8988T (cell line): Measurements from ENCODE around the gene SDCBP2.

ENCODE experiments used
- DNase-seq: peaks from one replicate; pipeline ENCODE4 v3.0.0; 2011

SDCBP2 gene

GRCh38 chr20:1327827-1328679, 886 bp downstream of the SDCBP2 start:
- DNase-seq = no peak

- DNase-seq = no peak
Observed at GRCh38 chr20:1327241-1327653, 1.7 kb downstream of the SDCBP2 start.

DNA sequence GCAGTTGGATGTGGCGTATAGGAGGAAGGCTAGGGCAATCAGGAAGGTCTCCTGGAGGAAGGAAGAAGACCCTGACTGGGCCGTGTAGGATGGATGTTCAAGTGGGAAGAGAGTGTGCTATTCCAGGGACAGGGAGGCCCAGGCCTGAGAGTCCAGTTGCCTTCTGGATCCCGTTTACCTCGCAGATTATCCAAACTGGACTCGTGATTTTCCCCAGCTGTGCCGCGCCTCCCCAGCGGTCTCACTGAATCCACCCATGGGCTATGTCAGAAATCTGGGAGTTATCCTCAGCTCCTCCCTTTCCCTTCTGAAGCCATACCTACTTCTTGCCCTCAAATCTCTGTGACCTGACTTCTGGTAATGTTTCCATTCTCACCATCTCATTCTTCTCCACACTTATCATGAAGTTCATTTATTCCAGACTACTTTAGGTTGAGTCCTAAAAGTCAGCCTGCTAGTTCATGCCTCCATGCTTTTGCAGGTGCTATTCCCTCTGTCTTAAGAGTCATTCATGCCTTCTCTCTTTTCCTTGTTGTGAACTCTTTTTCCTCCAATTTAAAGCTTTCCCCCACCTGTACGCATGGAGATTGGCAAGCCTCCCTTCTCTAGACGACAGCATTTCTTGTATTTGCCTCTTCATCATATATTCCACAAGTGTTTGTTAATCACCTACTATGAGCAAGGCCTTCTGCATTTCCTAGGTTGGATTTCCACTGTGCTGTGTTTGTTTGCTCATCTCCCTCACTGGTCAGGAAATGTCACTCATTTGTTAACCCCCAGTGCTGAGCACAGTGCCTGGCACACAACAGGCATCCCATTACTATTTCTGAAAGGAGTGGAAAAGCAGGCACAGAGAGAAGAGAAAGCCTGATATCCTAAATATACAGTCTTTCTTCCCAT, 2.7 kb downstream of the SDCBP2 start:
- no peak for DNase-seq

- DNase-seq = peak; percentile 98
Observed at GRCh38 chr20:1325173-1326030, 3.5 kb downstream of the SDCBP2 start.

GRCh38 chr20:1324598-1325172, 4.3 kb downstream of the SDCBP2 start:
- DNase-seq = no peak

DNA sequence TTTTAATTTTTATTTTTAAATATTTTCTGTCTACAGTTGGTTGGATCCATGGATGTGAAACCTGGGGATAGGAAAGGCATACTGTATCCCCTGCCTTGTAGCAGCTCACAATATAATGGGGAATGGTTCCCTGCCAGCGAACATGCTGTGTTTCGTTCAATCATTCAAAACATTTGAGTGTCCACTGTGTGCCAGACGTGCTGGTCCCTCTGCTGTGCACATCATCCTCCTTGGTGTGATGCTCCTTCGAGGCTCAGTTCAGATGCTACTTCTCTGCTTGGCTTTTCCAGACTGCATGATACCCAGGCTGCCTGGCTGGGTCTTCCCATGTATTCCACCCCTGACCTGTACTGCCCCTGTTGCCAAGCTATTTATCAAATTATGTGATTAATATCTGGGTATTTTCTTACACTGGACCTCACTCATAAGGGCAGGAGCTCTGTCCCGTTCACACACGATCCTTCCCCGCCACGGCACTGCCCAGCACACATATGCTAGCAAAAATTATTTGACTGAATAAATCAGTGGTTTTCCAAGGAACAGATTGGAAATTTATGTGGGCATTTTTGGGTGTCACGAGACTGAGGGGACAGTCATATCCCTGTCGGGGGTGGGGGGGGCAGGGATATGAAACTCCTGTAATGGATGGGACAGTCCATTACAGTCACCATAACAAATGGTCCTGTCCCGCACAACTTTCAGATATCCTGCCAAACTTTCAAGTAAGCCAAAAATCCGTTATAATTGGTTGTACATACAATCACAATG, 4.9 kb downstream of the SDCBP2 start:
- DNase-seq = no peak

DNA sequence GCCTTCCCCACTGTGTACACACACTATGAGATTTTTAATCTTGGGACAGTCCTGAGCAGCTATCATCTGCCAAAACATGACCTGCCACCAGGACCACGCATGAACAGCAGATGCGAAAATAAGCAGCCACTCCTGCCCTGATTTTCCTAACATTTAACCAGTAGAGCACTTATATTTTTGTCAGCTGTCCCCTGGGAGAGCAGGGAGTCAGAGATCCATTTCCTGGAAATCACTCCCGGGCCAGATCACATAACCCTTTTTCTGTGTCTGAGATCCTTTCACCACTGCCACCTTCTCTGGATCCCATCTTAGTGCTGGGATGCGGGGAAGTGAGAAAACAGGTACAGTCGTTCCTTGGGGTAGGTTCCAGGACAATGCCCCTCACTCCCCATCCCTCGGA, 5.7 kb downstream of the SDCBP2 start:
- no peak for DNase-seq

DNA sequence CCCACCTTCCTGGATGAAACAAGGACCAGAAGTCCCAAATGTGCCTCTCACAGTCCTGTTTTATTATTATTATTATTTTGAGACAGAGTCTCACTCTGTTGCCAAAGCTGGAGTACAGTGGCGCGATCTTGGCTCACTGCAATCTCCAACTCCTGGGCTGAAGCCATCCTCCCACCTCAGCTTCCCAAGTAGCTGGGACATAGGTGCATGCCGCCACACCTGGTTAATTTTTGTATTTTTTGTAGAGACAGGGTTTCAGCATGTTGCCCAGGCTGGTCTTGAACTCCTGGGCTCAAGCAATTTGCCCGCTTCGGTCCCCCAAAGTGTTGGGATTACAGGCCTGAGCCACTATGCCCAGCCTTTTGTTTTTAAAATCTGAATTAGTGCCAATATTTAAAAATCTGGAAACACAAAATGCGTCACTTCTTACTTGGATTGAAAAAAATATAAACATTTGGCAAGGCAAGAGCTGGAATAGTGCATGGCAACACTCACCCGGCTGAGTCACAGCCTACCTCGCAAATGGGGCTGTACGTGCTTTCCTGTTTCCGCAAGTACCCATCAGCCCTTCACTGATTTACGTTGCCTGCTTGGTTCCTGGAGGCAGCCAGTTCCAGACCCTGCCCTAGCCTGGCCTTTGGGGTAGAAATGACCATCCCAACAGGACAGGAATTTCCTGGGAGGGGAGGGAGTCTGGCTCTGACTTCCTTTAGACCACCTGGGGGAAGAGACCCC, 6.3 kb downstream of the SDCBP2 start:
- DNase-seq = no peak

DNA sequence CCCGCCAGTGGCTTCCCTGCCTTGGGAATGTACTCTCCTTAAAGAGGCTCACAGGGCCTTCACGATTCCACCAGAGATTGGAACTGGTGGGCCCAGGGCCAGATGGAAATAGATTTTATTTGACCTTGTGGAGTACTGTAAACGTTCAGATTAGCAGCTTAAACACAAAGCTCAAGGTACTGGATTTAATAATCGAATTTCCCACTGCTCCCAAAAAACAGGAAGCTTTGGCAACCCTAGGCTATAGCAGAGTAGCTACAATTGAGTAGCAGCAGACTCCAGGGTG, 7.3 kb downstream of the SDCBP2 start:
- DNase-seq = no peak

DNA sequence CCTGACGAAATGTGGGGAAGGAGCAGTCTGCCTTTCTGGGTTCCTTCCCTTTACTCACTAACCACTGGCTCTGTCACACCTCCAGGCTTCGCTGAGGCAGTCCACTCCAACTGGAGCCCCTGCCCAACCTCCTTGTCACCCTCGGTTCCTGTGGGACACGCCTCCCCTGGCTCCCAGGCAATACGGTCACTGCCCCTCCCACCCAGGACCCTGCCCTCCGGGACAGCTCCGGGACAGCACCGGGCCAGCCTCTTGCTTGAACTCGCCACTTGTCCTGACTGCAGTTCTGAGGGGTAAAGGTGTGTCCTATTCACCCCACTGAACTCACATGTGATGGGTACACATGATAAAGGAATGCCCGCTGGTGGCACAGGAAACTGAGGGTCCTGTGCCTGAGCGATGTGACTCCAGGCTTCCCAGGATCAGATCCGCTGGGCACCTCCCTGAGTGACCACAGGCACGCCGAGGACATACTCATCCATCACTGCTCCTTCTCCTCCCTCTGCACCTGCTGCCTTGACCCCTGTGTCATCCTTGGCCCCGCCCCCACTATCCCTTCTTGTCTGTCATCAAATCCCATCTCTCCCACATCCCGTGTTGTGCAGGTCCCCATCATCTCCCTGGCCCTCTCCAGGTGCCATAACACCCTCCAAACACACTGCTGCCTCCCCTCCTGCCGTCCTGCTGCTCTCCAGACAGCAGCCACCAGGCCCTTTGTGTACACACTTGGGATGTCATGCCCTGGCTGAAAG, 7.9 kb downstream of the SDCBP2 start:
- no peak for DNase-seq

GRCh38 chr20:1320016-1320415, 8.9 kb downstream of the SDCBP2 start:
- no peak for DNase-seq

DNA sequence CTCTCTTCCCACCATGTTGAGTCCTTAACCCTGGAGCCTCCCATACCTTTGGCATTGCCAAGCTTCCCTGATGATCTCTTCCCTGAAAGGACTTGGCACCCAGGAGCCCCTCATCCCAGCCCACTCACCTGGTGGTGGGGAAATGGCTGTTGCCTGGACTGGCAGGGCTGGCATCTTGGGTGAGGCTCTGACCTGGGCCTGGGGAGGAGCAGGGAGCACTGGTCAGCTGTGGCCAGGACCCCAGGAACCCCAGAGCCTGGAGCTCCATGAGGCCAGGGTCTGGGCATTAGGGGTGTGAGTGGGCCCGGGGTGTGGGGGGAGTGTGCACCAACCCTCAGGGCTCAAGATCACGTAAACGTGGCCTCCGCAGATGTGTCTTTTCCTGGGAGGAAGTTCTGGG, 9.5 kb downstream of the SDCBP2 start:
- DNase-seq = no peak

DNA sequence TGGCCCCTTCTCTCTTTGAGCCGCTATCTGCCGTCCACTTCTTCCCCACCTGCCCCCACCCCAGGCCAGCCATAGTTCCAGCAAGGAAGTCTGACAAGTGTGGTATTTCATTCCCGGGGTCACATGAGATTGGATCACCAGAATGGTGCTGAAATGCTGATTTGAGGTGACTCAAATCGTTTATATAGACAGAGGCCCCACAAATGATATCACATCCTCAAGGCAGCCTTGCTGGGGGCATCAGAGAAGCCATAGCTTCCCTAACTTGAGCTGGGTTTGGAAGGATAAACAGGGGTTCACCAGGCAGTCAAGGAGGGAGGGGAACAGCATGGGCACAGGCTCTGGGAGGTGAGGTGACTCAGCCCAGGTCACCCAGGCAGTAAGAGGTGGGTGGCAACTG, 9.9 kb downstream of the SDCBP2 start:
- no peak for DNase-seq

DNA sequence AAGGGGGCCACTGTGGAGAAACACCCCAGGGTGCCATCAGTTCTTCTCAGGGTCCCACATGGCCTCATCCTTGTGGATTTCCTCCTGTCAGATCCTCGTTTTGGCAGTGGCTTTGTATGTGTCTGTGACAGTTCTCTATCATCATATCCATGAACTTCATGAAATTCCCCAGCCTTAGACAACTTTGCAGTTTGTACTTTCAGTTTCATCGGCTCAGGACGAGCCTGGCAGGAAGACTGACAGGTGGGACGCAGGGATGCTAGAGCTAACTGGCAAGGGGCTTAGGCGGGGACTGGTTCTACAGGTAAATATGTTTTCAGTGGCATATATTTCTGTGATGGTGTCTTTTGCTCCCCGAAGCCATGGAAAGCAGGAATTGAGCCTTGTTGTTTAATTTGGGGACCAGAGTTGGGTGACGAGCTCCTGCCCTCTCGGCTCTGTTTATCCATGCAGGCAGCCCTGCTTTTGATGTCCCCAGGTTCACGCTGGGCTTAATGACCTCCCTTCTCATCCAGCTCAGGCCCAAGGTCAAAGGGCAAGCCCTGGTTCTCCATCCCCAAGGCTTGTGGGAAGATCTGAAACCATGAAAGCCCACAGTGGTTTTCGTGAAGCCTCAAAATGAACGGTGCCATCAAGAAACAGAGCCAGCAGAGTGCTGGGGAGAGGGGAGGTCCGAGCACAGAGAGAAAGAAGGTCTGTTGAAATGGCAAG, 11.2 kb downstream of the SDCBP2 start:
- DNase-seq = no peak

- no peak for DNase-seq
Observed at GRCh38 chr20:1315804-1316203, 13.1 kb downstream of the SDCBP2 start.

- DNase-seq = peak; percentile 92
Observed at GRCh38 chr20:1313236-1313964, 15.5 kb downstream of the SDCBP2 start.

DNA sequence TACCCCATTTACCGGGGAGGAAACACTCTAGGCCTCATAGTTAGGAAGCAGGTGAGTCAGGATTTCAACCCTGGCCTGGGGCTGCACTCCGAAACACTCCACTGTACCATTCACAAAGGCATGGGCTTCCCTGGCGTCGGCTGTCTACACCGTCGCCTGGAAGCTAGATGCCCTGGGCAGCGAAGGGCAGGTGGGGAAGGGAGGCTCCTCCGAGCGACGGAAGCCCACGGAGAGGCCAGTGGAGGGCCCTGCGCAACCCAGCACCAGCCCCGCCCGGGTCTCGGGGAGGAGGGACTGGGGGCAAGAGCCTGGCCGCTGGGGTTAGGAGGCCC, 16.1 kb downstream of the SDCBP2 start:
- DNase-seq = no peak

GRCh38 chr20:1312308-1312707, 16.6 kb downstream of the SDCBP2 start:
- no peak for DNase-seq

DNA sequence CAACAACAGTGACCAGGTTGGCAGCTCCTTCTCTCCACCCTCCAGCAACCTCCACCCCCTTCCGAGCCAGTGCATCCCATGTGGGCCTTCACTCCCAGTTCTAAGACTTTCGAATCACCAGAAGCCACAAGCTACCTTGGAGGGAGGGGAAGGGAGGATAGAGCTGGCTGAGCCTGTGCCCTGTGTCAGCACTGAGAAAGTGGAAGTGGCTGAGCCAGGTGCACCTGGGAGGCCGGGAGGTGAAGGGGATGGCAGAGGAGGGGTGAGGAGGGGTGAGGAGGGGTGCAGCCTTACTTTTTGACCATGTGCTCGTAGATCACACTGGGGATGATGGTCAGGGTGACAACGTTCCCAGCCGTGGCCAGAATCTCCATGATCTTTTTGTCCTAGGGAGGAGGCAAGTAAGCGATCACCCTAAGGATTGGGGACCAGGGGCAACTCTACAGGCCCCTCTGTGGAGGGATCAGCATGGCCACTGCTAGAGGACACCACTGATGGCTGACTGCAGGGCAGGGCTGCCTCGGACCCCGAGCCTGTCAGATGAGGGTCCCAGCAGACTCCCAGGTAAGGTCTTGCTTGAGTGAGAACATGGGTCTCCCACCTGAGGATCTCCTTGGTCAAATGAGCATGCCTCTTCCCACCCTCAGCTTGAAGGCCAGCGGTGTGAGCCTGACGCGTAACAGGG, 18.3 kb downstream of the SDCBP2 start:
- DNase-seq = no peak
